Subcutaneous adipose tissue (tissue), 4 donors: ENCODE results near the gene TRNP1. TPM values are rescaled to one million over a fixed set of nuclear protein-coding genes. Genes with fewer than 3 reads are reported as not detected.

ENCODE experiments used
- CTCF ChIP-seq: fragments of 450-650 bp; IDR thresholded peaks from one replicate; pipeline ENCODE4 v1.5.1; 2016; ENCODE audit warnings: low read depth, mild to moderate bottlenecking, control low read depth, antibody characterized with exemption, moderate library complexity
- total RNA-seq, 4 donors: library from RNA; depleted of rRNA; stranded (reverse); fragments of >200 nt; gene quantifications; one replicate each; pipeline ENCODE4 v1.1.0, GENCODE V29; 2016

The TRNP1 gene
- total RNA-seq, 4 donors from 2014 or later = 0.34 to 3.8 (median 1.7) TPM

GRCh38 chr1:26960625-26960966 lies 32.9 kb upstream of the TRNP1 start:
- TF ChIP-seq CTCF = no peak

- no peak for TF ChIP-seq CTCF
These were observed 31.7 kb upstream of the TRNP1 start for GRCh38 chr1:26961826-26962225.

- TF ChIP-seq CTCF = no peak
These were observed 28.3 kb upstream of the TRNP1 start for GRCh38 chr1:26965213-26965612.

- no peak for TF ChIP-seq CTCF
These were observed 27.9 kb upstream of the TRNP1 start for GRCh38 chr1:26965628-26966027.

GRCh38 chr1:26970810-26971209 lies 22.7 kb upstream of the TRNP1 start:
- TF ChIP-seq CTCF = no peak

- no peak for TF ChIP-seq CTCF
These were observed 21.9 kb upstream of the TRNP1 start for GRCh38 chr1:26971590-26971989.

- no peak for TF ChIP-seq CTCF
These were observed 21.1 kb upstream of the TRNP1 start for GRCh38 chr1:26972390-26972789.

GRCh38 chr1:26972821-26973220 lies 20.7 kb upstream of the TRNP1 start:
- no peak for TF ChIP-seq CTCF
